Mesothelial cell of epicardium (in vitro differentiated cells): Measurements from ENCODE around the gene PBX4. TPM values are rescaled to one million over a fixed set of nuclear protein-coding genes. Genes with fewer than 3 reads are reported as not detected.

Experiments
- DNase-seq, 2 experiments: peaks; one replicate each; pipeline ENCODE4 v3.0.0; 2021; ENCODE audit warnings: low spot score in 2 of 2; ENCODE audit not compliant: unreplicated experiment in 2 of 2
- H3K27ac Mint-ChIP-seq: 2 replicates; pipeline ENCODE4 v1.8.0; 2021; ENCODE audit warnings: mixed read lengths
- H3K27me3 Mint-ChIP-seq: 2 replicates; pipeline ENCODE4 v1.8.0; 2021; ENCODE audit warnings: low read depth, mixed read lengths
- H3K36me3 Mint-ChIP-seq: 2 replicates; pipeline ENCODE4 v1.8.0; 2021; ENCODE audit warnings: mixed read lengths
- H3K4me1 Mint-ChIP-seq: 2 replicates; pipeline ENCODE4 v1.8.0; 2021; ENCODE audit warnings: mixed read lengths
- H3K4me3 Mint-ChIP-seq: 2 replicates; pipeline ENCODE4 v1.8.0; 2021; ENCODE audit warnings: mild to moderate bottlenecking, moderate library complexity, mixed read lengths
- H3K9me3 Mint-ChIP-seq: 2 replicates; pipeline ENCODE4 v1.8.0; 2021; ENCODE audit warnings: mixed read lengths
- CTCF ChIP-seq: fragments of 200-600 bp; sonication (generic); IDR thresholded peaks from one replicate; pipeline ENCODE4 v1.5.0; 2021; ENCODE audit warnings: antibody characterized with exemption; ENCODE audit not compliant: unreplicated experiment
- total RNA-seq: library from RNA; stranded (reverse); gene quantifications from 3 replicates; pipeline ENCODE4 v1.2.1, GENCODE V29; 2021

The PBX4 gene
- total RNA-seq, 1 donor from 2014 or later = 12.8 TPM

GRCh38 chr19:19567391-19567790, 51.1 kb downstream of the PBX4 start:
- Mint-ChIP-seq H3K4me1 (peaks cover 3% of the 10 kb centered on the region), H3K36me3 (peaks cover 37% of the 10 kb centered on the region), H3K27me3 (no peaks in the 10 kb centered on the region), H3K9me3 (no peaks in the 10 kb centered on the region), H3K4me3 (no peak overlapping the region), H3K27ac (no peak overlapping the region)
- TF ChIP-seq CTCF = no peak
- DNase-seq = no peak

- peaks cover 45% of the 10 kb centered on the region for H3K36me3 Mint-ChIP-seq
- H3K4me1 Mint-ChIP-seq = peaks cover 3% of the 10 kb centered on the region
- DNase-seq = no peak
- H3K27me3 Mint-ChIP-seq = no peaks in the 10 kb centered on the region
- H3K4me3 Mint-ChIP-seq = no peak overlapping the region
- H3K9me3 Mint-ChIP-seq = no peaks in the 10 kb centered on the region
- TF ChIP-seq CTCF = no peak
- no peak overlapping the region for H3K27ac Mint-ChIP-seq
These were observed 52.2 kb downstream of the PBX4 start for GRCh38 chr19:19566306-19566705.

GRCh38 chr19:19563348-19563848, 55.1 kb downstream of the PBX4 start:
- no peaks in the 10 kb centered on the region for H3K9me3 Mint-ChIP-seq
- H3K4me1 Mint-ChIP-seq = no peaks in the 10 kb centered on the region
- no peaks in the 10 kb centered on the region for H3K27me3 Mint-ChIP-seq
- H3K4me3 Mint-ChIP-seq = no peak overlapping the region
- peaks cover 25% of the 10 kb centered on the region for H3K36me3 Mint-ChIP-seq
- TF ChIP-seq CTCF = no peak
- H3K27ac Mint-ChIP-seq = no peak overlapping the region
- DNase-seq = no peak

GRCh38 chr19:19562665-19563347, 55.7 kb downstream of the PBX4 start:
- Mint-ChIP-seq H3K36me3 (peaks cover 24% of the 10 kb centered on the region), H3K4me3 (no peak overlapping the region), H3K4me1 (no peaks in the 10 kb centered on the region), H3K27me3 (no peaks in the 10 kb centered on the region), H3K27ac (no peak overlapping the region), H3K9me3 (no peaks in the 10 kb centered on the region)
- DNase-seq = no peak
- TF ChIP-seq CTCF = no peak

- H3K27ac Mint-ChIP-seq = no peak overlapping the region
- DNase-seq = no peak
- TF ChIP-seq CTCF = no peak
- peaks cover 21% of the 10 kb centered on the region for H3K36me3 Mint-ChIP-seq
- no peak overlapping the region for H3K4me3 Mint-ChIP-seq
- H3K27me3 Mint-ChIP-seq = no peaks in the 10 kb centered on the region
- H3K9me3 Mint-ChIP-seq = no peaks in the 10 kb centered on the region
- H3K4me1 Mint-ChIP-seq = no peaks in the 10 kb centered on the region
These were observed 56.4 kb downstream of the PBX4 start for GRCh38 chr19:19561946-19562664.
